ENCODE measurements around the gene C4B.

The C4B gene

GRCh38 chr6:32081168-32081990 lies 66.8 kb downstream of the C4B start:
- peak; percentile 97 for DNase-seq (ENCODE audit: low read depth)

DNA sequence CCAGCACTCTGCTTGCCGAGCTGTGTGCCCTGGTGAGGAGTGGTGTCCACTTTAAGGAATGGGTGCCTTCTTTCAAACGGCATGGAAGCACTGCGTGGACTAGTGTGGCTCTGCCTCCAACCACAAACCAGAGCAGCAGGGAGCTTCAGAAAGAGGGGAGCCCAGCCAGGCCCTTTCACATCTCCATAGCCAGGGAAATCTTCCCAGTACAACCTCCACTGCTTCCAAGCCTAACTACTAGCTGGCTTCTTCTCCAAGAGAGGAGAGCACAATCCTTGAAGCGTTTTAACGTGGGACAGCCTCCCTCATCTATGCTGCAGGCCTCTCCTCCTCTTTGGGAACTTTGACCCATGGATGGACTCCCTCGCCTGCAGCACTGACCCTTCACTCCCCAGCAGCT lies 67.9 kb downstream of the C4B start:
- no peak for DNase-seq (ENCODE audit: low read depth)

GRCh38 chr6:32082935-32083334 lies 68.3 kb downstream of the C4B start:
- peak; percentile 94 for DNase-seq (ENCODE audit: low read depth)

GRCh38 chr6:32083812-32084768 lies 69.5 kb downstream of the C4B start:
- no peak for DNase-seq (ENCODE audit: low read depth)

GRCh38 chr6:32084780-32085179 lies 70.2 kb downstream of the C4B start:
- no peak for DNase-seq (ENCODE audit: low read depth)
